ENCODE measurements around the gene DGKZ.

Gene DGKZ

DNA sequence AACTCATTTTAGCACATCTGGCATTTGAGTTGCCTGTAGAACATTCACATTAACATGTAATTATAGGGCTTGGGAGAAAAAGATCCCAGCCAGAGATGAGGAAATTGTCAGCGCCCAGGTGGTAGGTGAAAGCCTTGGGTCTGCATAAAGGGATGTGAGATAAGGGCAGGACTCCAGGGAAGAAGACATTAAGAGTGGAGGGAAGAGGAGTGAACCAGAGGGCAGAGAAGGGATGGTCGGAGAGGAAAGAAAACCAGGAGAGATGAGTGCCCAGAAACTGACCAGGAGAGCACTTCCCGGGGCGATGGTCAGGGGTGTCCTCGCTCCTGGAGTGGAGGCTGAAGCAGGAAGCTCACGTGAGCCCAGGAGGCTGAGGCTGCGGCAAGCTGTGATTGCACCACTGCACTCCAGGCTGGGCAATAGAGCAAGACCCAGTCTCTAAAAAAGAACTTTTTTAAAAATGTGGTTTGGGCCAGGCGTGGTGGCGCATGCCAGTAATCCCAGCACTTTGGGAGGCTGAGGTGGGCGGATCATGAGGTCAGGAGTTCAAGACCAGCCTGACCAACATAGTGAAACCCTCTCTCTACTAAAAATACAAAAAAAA lies 20.3 kb upstream of the DGKZ start:
- in situ Hi-C loops (cut with HindIII; ENCODE audit: low sequenced_read_pairs): no loop called here
- no peak for DNase-seq (ENCODE audit: low read depth, low spot score)
- TF ChIP-seq, protein P1, sequence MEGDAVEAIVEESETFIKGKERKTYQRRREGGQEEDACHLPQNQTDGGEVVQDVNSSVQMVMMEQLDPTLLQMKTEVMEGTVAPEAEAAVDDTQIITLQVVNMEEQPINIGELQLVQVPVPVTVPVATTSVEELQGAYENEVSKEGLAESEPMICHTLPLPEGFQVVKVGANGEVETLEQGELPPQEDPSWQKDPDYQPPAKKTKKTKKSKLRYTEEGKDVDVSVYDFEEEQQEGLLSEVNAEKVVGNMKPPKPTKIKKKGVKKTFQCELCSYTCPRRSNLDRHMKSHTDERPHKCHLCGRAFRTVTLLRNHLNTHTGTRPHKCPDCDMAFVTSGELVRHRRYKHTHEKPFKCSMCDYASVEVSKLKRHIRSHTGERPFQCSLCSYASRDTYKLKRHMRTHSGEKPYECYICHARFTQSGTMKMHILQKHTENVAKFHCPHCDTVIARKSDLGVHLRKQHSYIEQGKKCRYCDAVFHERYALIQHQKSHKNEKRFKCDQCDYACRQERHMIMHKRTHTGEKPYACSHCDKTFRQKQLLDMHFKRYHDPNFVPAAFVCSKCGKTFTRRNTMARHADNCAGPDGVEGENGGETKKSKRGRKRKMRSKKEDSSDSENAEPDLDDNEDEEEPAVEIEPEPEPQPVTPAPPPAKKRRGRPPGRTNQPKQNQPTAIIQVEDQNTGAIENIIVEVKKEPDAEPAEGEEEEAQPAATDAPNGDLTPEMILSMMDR (IDR thresholded peaks at IDR 0.05; ENCODE audit: low read depth, low read length): no peak
- H3K4me3 ChIP-seq (ENCODE audit: low read depth, low read length): no peak overlapping the region

DNA sequence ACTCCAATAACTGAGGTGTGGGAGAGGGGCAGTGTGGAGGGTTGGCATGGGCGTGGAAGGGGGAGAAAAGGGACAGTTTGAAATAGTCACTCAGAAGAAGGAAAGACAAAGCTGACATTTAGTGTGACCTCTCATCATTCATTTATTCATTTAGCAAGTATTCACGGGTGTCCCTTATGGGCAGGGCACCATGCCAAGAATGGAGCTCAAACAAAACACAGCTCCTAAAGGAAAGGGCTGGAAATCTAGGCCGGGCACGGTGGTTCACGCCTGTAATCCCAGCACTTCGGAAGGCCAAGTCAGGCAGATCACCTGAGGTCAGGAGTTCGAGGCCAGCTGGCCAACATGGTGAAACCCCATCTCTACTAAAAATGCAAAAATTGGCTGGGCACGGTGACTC lies 19.4 kb upstream of the DGKZ start:
- H3K4me3 ChIP-seq (ENCODE audit: low read depth, low read length): no peak overlapping the region
- TF ChIP-seq, protein P1 (IDR thresholded peaks at IDR 0.05; ENCODE audit: low read depth, low read length): no peak
- no peak for DNase-seq (ENCODE audit: low read depth, low spot score)
- in situ Hi-C loops (cut with HindIII; ENCODE audit: low sequenced_read_pairs): no loop called here

DNA sequence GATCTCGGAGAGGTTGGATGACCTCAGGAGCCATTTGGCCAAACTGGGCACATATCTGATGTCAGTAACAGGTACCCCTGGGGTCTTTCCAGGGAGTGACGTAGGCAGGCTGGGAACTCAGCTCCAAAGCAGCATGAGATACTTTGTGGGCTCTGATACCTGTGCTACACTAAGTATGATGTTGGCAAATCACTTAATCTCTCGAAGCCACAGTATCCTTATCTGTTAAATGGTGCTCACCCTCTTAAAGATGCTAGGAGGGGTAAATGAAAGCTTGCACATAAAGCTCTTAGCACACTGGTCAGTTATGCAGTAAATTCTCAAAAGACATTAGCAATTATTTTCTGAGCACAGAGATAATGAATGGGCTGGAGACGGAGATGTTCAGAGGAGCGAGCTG lies 17.1 kb upstream of the DGKZ start:
- H3K4me3 ChIP-seq (ENCODE audit: low read depth, low read length): no peak overlapping the region
- TF ChIP-seq, protein P1 (IDR thresholded peaks at IDR 0.05; ENCODE audit: low read depth, low read length): no peak
- no peak for DNase-seq (ENCODE audit: low read depth, low spot score)
- in situ Hi-C loops (cut with HindIII; ENCODE audit: low sequenced_read_pairs): no loop called here

DNA sequence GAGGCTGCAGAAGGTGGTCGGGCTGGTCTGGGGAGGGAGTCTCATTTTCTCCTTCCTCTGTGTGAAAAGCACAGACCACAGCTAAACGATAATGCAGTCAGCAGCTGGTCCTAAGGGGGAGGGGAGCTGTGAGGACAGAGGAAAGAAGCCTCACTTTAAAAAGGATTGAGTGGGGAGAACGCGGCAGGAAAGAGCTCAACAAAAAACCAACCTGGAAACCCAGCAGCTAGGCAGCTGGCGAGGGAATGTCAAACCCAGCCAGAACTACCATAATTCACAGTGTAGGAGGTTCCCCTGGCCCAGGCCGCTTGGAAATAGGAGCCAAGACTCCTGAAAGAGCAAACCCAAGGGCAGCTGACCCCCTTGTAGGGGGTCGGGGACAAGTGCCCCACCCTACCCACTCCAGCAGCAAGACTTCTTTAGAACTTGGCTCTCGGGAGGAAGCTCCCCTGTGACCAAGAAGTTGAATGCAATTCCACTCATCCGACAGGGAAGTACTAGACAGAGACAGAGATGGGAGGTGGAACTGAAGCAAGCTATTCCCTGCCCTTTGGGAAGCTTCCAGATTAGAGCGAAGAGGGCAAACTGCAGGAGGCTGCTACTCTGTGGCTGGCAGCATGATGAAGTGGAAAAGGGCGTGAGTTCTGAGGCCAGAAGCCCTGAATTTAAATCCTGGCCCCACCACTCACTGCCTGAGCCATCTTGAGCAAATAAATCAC lies 16.5 kb upstream of the DGKZ start:
- H3K4me3 ChIP-seq (ENCODE audit: low read depth, low read length): no peak overlapping the region
- TF ChIP-seq, protein P1 (IDR thresholded peaks at IDR 0.05; ENCODE audit: low read depth, low read length): no peak
- DNase-seq (ENCODE audit: low read depth, low spot score): no peak
- in situ Hi-C loops (cut with HindIII; ENCODE audit: low sequenced_read_pairs): no loop called here

DNA sequence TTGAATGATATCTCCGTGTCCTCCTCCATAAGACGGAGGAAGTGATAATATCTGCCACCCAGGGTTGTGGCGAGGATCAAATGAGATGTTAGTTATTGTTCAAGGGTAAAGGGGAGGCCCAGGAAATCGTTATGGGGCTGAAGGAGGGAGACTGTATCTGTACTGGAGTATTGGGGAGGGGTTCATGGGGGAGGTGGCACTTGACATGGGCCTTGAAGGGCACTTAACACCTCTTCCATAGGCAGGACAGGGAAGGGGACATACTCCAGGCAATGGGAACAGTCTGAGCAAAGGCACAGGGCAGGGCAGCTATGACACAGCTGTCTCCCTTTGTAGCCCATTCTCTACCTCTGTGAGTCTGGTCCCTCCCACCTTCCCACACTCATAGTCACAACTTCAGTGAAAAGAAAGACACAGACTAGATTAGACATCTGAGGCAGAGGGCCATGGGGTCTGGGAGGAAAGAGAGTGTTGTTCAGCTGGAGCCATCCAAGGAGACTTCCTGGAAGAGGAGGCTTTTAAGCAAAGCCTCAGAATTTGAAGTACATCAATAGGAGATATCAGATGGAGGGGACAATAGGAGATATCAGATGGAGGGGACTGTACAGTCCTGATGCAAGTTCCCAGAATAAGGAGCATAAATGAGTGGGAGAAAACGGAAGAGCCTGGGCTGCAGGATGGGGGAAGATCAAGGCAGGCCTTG lies 15.8 kb upstream of the DGKZ start:
- TF ChIP-seq, protein P1 (IDR thresholded peaks at IDR 0.05; ENCODE audit: low read depth, low read length): no peak
- no peak for DNase-seq (ENCODE audit: low read depth, low spot score)
- H3K4me3 ChIP-seq (ENCODE audit: low read depth, low read length): no peak overlapping the region
- in situ Hi-C loops (cut with HindIII; ENCODE audit: low sequenced_read_pairs): no loop called here

DNA sequence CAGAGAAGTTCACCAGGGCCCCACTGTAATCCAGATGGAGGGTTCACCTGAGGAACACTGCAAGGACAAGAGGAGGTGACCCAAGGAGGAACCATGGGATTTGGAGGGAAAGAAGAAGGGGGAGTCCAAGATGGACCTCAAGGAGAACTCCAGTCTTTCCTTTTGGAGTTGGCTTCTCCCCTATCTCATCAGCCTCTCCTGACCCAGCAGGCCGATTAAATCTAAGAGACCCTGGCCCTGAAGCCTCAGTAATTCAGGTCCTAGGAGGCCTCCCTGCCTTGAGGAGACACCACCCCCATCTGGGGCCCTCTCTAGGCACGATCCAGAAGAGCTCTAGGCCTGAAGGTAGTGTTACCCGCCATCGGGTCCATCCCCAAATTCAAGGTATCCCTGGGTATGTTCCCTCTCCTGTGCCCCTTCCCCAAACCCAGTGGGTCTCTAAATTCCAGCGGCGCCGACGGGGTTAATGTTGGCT lies 15.1 kb upstream of the DGKZ start:
- in situ Hi-C loops (cut with HindIII; ENCODE audit: low sequenced_read_pairs): no loop called here
- TF ChIP-seq, protein P1 (IDR thresholded peaks at IDR 0.05; ENCODE audit: low read depth, low read length): no peak
- no peak for DNase-seq (ENCODE audit: low read depth, low spot score)
- H3K4me3 ChIP-seq (ENCODE audit: low read depth, low read length): no peak overlapping the region

All from astrocyte of the spinal cord (primary cell).